SU-DHL-6 (cell line): ENCODE data around the gene DNM2.
"Not testable (repeated sequence)": the region's sequence is repeated elsewhere in the genome, so short reads cannot be mapped to it uniquely, and the experiment has no call there.

Experiments used
- H2AFZ ChIP-seq: fragments of 200-600 bp; sonication (generic); 2 replicates; pipeline ENCODE4 v1.6.1; 2014; ENCODE audit warnings: low read depth, mild to moderate bottlenecking, moderate library complexity, mixed read lengths, antibody characterized with exemption, low read length; ENCODE audit not compliant: severe bottlenecking
- H3F3A ChIP-seq: fragments of 200-600 bp; shearing (Covaris generic); 2 replicates; pipeline ENCODE4 v1.6.0; 2016; ENCODE audit warnings: antibody characterized with exemption, mild to moderate bottlenecking; ENCODE audit not compliant: insufficient read depth
- H3K27ac ChIP-seq: fragments of 200-600 bp; sonication (generic); 2 replicates; pipeline ENCODE4 v1.5.1; 2016; ENCODE audit warnings: low read depth, mild to moderate bottlenecking, low read length, moderate library complexity, mixed read lengths
- H3K27me3 ChIP-seq: fragments of 200-600 bp; sonication (generic), shearing (Covaris generic); 2 replicates; pipeline ENCODE4 v1.6.0; 2014; ENCODE audit warnings: mild to moderate bottlenecking, low read length
- H3K36me3 ChIP-seq: fragments of 200-600 bp; sonication (generic); 2 replicates; pipeline ENCODE4 v1.6.1; 2014; ENCODE audit warnings: mild to moderate bottlenecking, low read length, mixed read lengths
- H3K4me2 ChIP-seq: fragments of 300-600, 200-600 bp; shearing (Covaris generic), sonication (generic); 2 replicates; pipeline ENCODE4 v1.6.0; 2014; ENCODE audit warnings: low read length, low read depth, mild to moderate bottlenecking; ENCODE audit not compliant: poor library complexity, severe bottlenecking
- H3K4me3 ChIP-seq: fragments of 200-600 bp; sonication (generic); 2 replicates; pipeline ENCODE4 v1.5.1; 2014; ENCODE audit warnings: antibody characterized with exemption, low read length, mild to moderate bottlenecking, mixed read lengths; ENCODE audit not compliant: insufficient read depth, poor library complexity, severe bottlenecking
- H3K79me2 ChIP-seq: fragments of 200-600 bp; sonication (generic); 2 replicates; pipeline ENCODE4 v1.6.1; 2014; ENCODE audit warnings: mild to moderate bottlenecking, low read length, moderate library complexity; ENCODE audit not compliant: insufficient read depth
- H3K9ac ChIP-seq: fragments of 200-600 bp; sonication (generic); 2 replicates; pipeline ENCODE4 v1.7.0; 2014; ENCODE audit warnings: mild to moderate bottlenecking, low read length
- H3K9me2 ChIP-seq: fragments of 200-600 bp; sonication (generic); replicated peaks from 2 replicates; pipeline ENCODE4 v1.6.1; 2014; ENCODE audit warnings: low read length; ENCODE audit not compliant: insufficient read depth
- H3K9me3 ChIP-seq: fragments of 200-600 bp; sonication (generic); 2 replicates; pipeline ENCODE4 v1.6.1; 2014; ENCODE audit warnings: low read length, mixed read lengths; ENCODE audit not compliant: insufficient read depth
- H4K20me1 ChIP-seq: fragments of 200-600 bp; sonication (generic); 2 replicates; pipeline ENCODE4 v1.6.1; 2014; ENCODE audit warnings: low read depth, mild to moderate bottlenecking, antibody characterized with exemption, low read length, moderate library complexity, mixed read lengths
- EZH2phosphoT487 ChIP-seq: fragments of 200-600 bp; sonication (generic), shearing (Covaris generic); conservative IDR thresholded peaks from 2 replicates; pipeline ENCODE4 v1.6.1; 2018; ENCODE audit warnings: mild to moderate bottlenecking, antibody characterized with exemption, low read length, moderate library complexity, mixed read lengths
- TF ChIP-seq, protein P1 (sequence below): fragments of 200-600 bp; sonication (generic); IDR thresholded peaks from one replicate; pipeline ENCODE4 v1.5.1; 2017; ENCODE audit warnings: antibody characterized with exemption, mild to moderate bottlenecking, low read length, moderate library complexity; ENCODE audit not compliant: insufficient read depth, poor library complexity, severe bottlenecking

The DNM2 gene

DNA sequence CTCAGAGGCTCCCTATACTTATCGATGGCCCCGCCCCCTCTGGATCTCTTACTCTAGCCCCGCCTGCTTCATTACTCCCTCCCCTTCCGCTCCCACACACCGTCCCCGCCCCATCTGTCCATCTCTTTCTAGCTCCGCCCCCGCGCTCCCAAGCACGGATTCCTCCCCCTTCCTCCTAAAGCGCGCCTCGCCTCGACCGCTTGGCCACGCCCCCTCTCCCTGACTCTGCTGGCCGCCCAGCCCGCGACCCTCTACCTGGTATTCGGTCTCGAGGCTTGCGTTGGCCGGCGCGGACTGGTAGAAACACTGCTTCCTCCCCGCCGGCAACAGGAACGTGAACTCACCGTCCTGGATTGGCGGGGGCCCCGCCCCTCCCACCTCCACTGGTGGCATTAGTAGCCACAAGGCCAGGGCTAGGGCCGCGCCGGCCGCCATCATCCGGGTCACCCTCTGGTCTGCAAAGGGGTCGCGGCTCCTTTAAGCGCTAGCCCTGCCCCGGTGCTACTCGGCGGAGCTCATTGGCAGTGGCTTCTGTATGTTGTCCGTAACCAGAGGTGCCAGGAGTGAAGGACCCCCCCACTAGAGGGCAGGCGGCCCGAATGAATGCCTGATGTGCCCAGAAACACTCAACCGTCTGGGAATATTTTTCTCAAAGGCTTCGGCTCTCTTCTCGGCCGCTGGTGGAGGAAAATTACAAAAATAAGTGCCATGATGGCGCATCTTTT is 118.0 kb downstream of the DNM2 start, which contains the start of gene TMED1:
Gene TMED1, minus strand, starts transcription at position 459 of the 725 bp plus-strand sequence. Its CDS starts 21 bp downstream, at position 438.
- H4K20me1 ChIP-seq = no peaks in the 10 kb centered on the region
- peak within 1 kb of the TSS; percentile 58 for H3K4me2 ChIP-seq
- H3K9ac ChIP-seq = peak within 1 kb of the TSS; percentile 78
- H3F3A ChIP-seq = peaks cover 12% of the 10 kb centered on the region
- no peaks in the 10 kb centered on the region for H3K79me2 ChIP-seq
- H2AFZ ChIP-seq = peak within 1 kb of the TSS; percentile 84
- no peak for TF ChIP-seq EZH2phosphoT487
- TF ChIP-seq, protein P1, sequence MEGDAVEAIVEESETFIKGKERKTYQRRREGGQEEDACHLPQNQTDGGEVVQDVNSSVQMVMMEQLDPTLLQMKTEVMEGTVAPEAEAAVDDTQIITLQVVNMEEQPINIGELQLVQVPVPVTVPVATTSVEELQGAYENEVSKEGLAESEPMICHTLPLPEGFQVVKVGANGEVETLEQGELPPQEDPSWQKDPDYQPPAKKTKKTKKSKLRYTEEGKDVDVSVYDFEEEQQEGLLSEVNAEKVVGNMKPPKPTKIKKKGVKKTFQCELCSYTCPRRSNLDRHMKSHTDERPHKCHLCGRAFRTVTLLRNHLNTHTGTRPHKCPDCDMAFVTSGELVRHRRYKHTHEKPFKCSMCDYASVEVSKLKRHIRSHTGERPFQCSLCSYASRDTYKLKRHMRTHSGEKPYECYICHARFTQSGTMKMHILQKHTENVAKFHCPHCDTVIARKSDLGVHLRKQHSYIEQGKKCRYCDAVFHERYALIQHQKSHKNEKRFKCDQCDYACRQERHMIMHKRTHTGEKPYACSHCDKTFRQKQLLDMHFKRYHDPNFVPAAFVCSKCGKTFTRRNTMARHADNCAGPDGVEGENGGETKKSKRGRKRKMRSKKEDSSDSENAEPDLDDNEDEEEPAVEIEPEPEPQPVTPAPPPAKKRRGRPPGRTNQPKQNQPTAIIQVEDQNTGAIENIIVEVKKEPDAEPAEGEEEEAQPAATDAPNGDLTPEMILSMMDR = no peak
- no peaks in the 10 kb centered on the region for H3K9me3 ChIP-seq
- peak within 1 kb of the TSS; percentile 84 for H3K27ac ChIP-seq
- no peaks in the 10 kb centered on the region for H3K9me2 ChIP-seq
- no peaks in the 10 kb centered on the region for H3K27me3 ChIP-seq
- peak within 1 kb of the TSS; percentile 62 for H3K4me3 ChIP-seq
- H3K36me3 ChIP-seq = no peaks in the 10 kb centered on the region

DNA sequence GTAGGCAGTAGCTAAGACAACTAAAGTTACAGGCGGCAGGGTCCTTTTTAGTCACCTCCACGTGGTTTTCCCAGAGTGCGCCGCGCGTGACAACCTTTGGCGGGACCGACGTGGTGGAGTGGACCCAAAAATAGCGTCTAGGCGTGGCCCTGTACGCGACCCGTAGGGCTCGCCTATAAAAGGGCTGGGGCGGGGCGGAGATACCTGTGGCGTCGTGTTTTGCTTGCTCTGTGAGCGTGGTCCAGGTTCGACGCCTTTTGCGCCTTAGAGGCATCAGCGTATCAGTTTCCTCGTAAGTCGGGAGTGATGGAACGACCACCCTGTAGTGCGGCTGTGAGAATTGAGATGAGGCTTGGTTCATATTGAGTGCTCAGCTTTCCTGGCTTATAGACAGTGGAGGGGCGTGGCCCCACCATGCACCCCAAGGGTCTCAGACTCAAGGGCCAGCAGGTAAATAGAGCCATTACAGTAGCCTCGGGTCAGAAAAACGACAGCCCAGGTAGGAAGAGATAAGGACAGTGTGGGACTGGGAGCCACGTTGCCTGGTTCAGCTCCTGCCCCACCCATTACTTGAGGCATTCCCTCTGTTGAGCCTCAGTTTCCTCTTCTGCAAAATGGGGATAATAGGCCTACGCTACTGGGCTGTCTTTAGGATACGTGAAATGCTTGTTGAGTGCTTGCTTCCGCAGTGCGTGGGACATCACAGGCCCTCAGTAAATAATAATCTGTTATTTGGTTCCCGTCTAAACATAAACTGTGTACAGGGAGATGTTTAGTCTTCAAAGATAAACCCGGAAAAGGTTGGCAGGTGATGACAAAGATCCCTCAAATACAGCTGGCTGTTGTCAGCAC is 118.8 kb downstream of the DNM2 start:
- Histone ChIP-seq H3K4me2 (peak overlapping the region; percentile 58), H3K9ac (peak overlapping the region; percentile 78), H3K27ac (peak overlapping the region; percentile 84), H3K36me3 (no peaks in the 10 kb centered on the region), H2AFZ (peak overlapping the region; percentile 84), H4K20me1 (no peaks in the 10 kb centered on the region), H3F3A (peaks cover 12% of the 10 kb centered on the region), H3K9me3 (no peaks in the 10 kb centered on the region), H3K27me3 (no peaks in the 10 kb centered on the region), H3K4me3 (peak overlapping the region; percentile 62), H3K79me2 (no peaks in the 10 kb centered on the region), H3K9me2 (no peaks in the 10 kb centered on the region)
- TF ChIP-seq, protein P1 = no peak
- no peak for TF ChIP-seq EZH2phosphoT487

DNA sequence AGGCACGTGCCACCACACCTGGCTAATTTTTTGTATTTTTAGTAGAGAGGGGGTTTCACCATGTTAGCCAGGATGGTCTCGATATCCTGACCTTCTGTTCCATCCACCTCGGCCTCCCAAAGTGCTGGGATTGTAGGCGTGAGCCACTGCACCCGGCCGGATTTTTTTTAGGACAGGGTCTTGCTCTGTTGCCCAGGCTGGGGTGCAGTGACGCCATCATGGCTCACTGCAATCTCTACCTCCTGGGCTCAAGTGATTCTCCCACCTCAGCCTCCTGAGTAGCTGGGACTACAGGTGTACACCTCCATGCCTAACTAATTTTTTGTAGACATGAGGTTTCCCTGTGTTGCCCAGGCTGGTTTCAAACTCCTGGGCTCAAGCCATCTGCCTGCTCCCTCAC is 119.8 kb downstream of the DNM2 start:
- not testable (repeated sequence) for H3K36me3 ChIP-seq, H3K9ac ChIP-seq

DNA sequence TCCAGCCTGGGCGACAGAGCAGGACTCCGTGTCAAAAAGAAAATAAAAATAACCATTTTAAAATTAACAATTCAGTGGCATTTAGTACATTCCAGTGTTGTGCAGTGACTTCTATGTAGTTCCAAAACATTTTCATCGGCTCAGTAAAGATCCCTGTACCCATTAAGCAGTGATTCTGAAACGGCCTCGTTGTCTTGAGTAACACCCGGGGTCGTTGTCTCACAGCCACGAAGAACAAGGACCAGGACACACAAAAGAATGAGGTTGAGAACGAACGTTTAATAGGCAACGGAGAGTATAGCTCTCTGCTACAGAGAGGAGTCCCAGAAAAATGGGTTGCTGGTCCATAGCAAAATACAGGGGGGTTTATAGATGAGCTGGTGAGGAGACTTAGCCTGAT is 120.5 kb downstream of the DNM2 start:
- H3K9ac ChIP-seq = no peak overlapping the region

More for the DNA sequence above, 119.8 kb downstream of the DNM2 start:
- H3K4me2 ChIP-seq, H3K9me3 ChIP-seq, H2AFZ ChIP-seq, H3K9me2 ChIP-seq, H3K79me2 ChIP-seq, H4K20me1 ChIP-seq, H3K27ac ChIP-seq, H3K27me3 ChIP-seq, H3K4me3 ChIP-seq: not testable (repeated sequence)
- H3F3A ChIP-seq = peaks cover 12% of the 10 kb centered on the region

More for the DNA sequence above, 120.5 kb downstream of the DNM2 start:
- H3K36me3 ChIP-seq = no peaks in the 10 kb centered on the region
- H3K79me2 ChIP-seq = no peaks in the 10 kb centered on the region
- H3K27ac ChIP-seq = no peak overlapping the region
- H2AFZ ChIP-seq = no peak overlapping the region
- H4K20me1 ChIP-seq = no peaks in the 10 kb centered on the region
- H3K4me3 ChIP-seq = no peak overlapping the region
- H3K4me2 ChIP-seq = no peak overlapping the region
- H3F3A ChIP-seq = peaks cover 11% of the 10 kb centered on the region
- no peaks in the 10 kb centered on the region for H3K9me2 ChIP-seq
- TF ChIP-seq EZH2phosphoT487 = no peak
- TF ChIP-seq, protein P1 = no peak
- no peaks in the 10 kb centered on the region for H3K9me3 ChIP-seq
- no peaks in the 10 kb centered on the region; the same call in 1 of the 2 replicates for H3K27me3 ChIP-seq
